Loucy (cell line): ENCODE data around the gene PFDN6.

ENCODE experiments used
- H2AFZ ChIP-seq: fragments of 200-600 bp; sonication (generic); 2 replicates; pipeline ENCODE4 v1.6.0; 2016; ENCODE audit warnings: antibody characterized with exemption, mild to moderate bottlenecking, low read length, moderate library complexity
- H3F3A ChIP-seq: fragments of 200-600 bp; 2 replicates; pipeline ENCODE4 v1.6.0; 2016; ENCODE audit warnings: antibody characterized with exemption, low read depth, mild to moderate bottlenecking
- H3K27me3 ChIP-seq: fragments of 200-600 bp; sonication (generic); 2 replicates; pipeline ENCODE4 v1.6.1; 2014; ENCODE audit warnings: low read length, mild to moderate bottlenecking; ENCODE audit not compliant: insufficient read depth, poor library complexity, severe bottlenecking
- H3K36me3 ChIP-seq: fragments of 200-600 bp; sonication (generic); 2 replicates; pipeline ENCODE4 v1.6.1; 2016; ENCODE audit warnings: low read length; ENCODE audit not compliant: insufficient read depth
- H3K4me1 ChIP-seq: fragments of 200-600 bp; sonication (generic); 2 replicates; pipeline ENCODE4 v1.5.1; 2014; ENCODE audit warnings: low read length, mild to moderate bottlenecking; ENCODE audit not compliant: insufficient read depth, poor library complexity, severe bottlenecking
- H3K4me2 ChIP-seq: fragments of 200-600 bp; sonication (generic); 2 replicates; pipeline ENCODE4 v1.6.0; 2014; ENCODE audit warnings: antibody characterized with exemption, low read length, low read depth, mild to moderate bottlenecking; ENCODE audit not compliant: poor library complexity, severe bottlenecking
- H3K4me3 ChIP-seq: fragments of 200-600 bp; sonication (generic); 2 replicates; pipeline ENCODE4 v1.5.1; 2014; ENCODE audit warnings: low read length, mild to moderate bottlenecking, mixed read lengths; ENCODE audit not compliant: poor library complexity, severe bottlenecking
- H3K79me2 ChIP-seq: fragments of 200-600 bp; sonication (generic); 2 replicates; pipeline ENCODE4 v1.6.1; 2014; ENCODE audit warnings: low read length; ENCODE audit not compliant: insufficient read depth
- H3K9ac ChIP-seq: fragments of 200-600 bp; sonication (generic); 2 replicates; pipeline ENCODE4 v1.6.0; 2014; ENCODE audit warnings: mild to moderate bottlenecking, low read depth, low read length, moderate library complexity; ENCODE audit not compliant: poor library complexity, severe bottlenecking
- H3K9me2 ChIP-seq: fragments of 200-600 bp; sonication (generic); replicated peaks from 2 replicates; pipeline ENCODE4 v1.6.1; 2016; ENCODE audit warnings: low read depth, low read length, mixed read lengths
- H3K9me3 ChIP-seq: fragments of 200-600 bp; sonication (generic); 2 replicates; pipeline ENCODE4 v1.6.1; 2014; ENCODE audit warnings: mild to moderate bottlenecking, antibody characterized with exemption, low read length, low read depth; ENCODE audit not compliant: insufficient read depth
- H4K20me1 ChIP-seq: fragments of 200-600 bp; sonication (generic); 2 replicates; pipeline ENCODE4 v1.6.0; 2014; ENCODE audit warnings: antibody characterized with exemption, low read length, mild to moderate bottlenecking; ENCODE audit not compliant: insufficient read depth, poor library complexity, severe bottlenecking
- EZH2phosphoT487 ChIP-seq: fragments of 200-600 bp; IDR thresholded peaks from 2 replicates; pipeline ENCODE4 v1.6.1; 2018; ENCODE audit warnings: antibody characterized with exemption, mild to moderate bottlenecking, moderate library complexity, borderline replicate concordance
- TF ChIP-seq, protein P1 (sequence below): fragments of 200-600 bp; sonication (generic); conservative IDR thresholded peaks from 2 replicates; pipeline ENCODE4 v1.5.1; 2014; ENCODE audit warnings: mild to moderate bottlenecking, antibody characterized with exemption, low read length

PFDN6 gene

DNA sequence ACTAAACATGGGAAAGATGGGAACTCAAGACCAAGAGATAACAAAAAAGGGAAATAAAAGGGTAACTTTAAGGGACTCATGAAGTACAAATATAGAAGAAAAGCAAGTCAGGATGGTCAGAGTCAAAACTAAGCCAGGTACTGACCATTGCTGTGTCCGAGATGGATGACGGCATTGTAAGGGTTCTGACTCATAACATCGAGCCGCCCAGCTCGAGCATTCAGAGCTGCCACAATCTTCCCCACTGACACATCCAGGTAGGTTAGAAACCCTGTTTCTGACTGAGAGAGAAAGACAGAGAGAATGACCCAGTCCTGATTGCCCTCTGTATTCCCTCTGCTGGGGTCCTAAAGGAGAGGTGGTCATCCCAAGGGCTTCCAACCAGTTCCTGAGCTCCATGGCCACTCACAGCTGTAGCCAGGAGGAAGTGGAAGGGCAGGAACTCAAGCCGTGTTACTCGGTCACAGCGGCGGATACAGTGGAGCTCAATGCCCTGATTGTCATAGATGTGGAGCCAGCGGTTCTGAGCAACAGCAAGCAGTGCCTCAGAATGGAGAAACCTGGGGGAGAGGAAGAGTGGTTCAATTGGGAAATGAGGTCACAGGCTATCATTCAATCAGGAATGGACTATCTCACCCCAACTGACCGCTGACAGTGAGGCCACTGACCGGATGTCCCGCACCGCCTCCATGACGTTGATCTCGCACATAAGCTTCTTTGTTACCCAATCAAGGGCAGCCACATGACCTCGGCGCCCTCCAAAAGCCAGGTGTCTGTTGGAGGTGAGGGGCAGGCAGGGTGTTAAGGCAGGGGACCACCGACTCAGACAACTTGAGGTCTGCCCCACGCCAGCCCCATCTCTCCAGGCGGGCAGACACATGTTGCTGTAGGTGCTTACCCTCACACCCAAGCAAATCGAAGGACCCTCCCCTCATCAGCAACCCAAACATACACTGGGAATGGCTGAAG, 2.2 kb upstream of the PFDN6 start:
- H3K4me1 ChIP-seq = peaks cover 17% of the 10 kb centered on the region
- no peaks in the 10 kb centered on the region for H3K27me3 ChIP-seq
- no peaks in the 10 kb centered on the region for H4K20me1 ChIP-seq
- no peaks in the 10 kb centered on the region for H3K9me3 ChIP-seq
- no peak overlapping the region for H2AFZ ChIP-seq
- peak overlapping the region; percentile 81 for H3K4me3 ChIP-seq
- H3K9me2 ChIP-seq = no peaks in the 10 kb centered on the region
- H3K4me2 ChIP-seq = peak overlapping the region; percentile 100
- peak overlapping the region; percentile 80 for H3K9ac ChIP-seq
- peaks cover 42% of the 10 kb centered on the region for H3K79me2 ChIP-seq
- no peak for TF ChIP-seq EZH2phosphoT487
- TF ChIP-seq, protein P1, sequence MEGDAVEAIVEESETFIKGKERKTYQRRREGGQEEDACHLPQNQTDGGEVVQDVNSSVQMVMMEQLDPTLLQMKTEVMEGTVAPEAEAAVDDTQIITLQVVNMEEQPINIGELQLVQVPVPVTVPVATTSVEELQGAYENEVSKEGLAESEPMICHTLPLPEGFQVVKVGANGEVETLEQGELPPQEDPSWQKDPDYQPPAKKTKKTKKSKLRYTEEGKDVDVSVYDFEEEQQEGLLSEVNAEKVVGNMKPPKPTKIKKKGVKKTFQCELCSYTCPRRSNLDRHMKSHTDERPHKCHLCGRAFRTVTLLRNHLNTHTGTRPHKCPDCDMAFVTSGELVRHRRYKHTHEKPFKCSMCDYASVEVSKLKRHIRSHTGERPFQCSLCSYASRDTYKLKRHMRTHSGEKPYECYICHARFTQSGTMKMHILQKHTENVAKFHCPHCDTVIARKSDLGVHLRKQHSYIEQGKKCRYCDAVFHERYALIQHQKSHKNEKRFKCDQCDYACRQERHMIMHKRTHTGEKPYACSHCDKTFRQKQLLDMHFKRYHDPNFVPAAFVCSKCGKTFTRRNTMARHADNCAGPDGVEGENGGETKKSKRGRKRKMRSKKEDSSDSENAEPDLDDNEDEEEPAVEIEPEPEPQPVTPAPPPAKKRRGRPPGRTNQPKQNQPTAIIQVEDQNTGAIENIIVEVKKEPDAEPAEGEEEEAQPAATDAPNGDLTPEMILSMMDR = no peak
- H3F3A ChIP-seq = no peaks in the 10 kb centered on the region
- H3K36me3 ChIP-seq = peaks cover 17% of the 10 kb centered on the region; the same call in 1 of the 2 replicates

DNA sequence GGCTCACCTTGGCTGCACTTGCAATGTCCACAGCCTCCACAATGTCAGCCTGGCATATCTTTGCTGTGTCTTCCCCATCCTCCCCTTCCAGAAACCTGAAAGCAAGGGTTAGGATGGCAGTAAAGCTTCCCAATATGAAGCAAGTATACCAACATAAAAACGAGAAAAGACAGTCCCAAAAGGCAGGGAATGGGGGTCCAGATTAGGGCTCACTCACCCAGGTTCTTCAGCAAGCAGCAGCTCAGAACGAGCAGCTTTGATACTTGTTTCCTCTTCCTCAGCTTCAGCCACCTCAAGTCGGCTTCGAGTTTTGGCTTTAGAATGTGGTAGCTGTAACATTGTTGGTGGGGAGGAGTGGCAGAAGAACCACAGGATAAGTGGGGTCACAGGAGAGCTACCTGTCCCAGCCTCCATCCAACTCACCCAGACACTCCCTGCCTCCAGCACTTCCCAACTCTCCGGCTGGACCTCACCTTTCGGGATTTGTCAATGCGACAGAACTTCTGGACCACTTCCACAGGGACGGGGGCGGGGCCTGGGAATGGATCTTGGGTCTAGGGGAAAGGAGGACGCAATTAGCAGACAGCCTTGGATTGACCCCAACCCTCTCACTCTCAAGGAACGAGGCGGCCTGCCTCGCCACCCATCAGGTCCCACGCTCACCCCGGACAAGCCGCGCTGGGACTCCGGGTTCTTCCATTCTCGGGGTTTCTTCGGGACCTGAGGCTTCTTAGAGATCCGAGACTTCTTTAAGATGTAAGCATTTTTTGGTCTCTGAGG, 1.1 kb upstream of the PFDN6 start:
- no peaks in the 10 kb centered on the region for H3K9me2 ChIP-seq
- peaks cover 42% of the 10 kb centered on the region for H3K79me2 ChIP-seq
- no peaks in the 10 kb centered on the region for H3K27me3 ChIP-seq
- H3K36me3 ChIP-seq = peaks cover 17% of the 10 kb centered on the region; the same call in 1 of the 2 replicates
- peak overlapping the region; percentile 81 for H3K4me3 ChIP-seq
- no peaks in the 10 kb centered on the region for H3F3A ChIP-seq
- H3K9ac ChIP-seq = peak overlapping the region; percentile 80
- H3K4me1 ChIP-seq = peaks cover 17% of the 10 kb centered on the region
- H3K9me3 ChIP-seq = no peaks in the 10 kb centered on the region
- H2AFZ ChIP-seq = peak overlapping the region; percentile 94
- TF ChIP-seq EZH2phosphoT487 = no peak
- TF ChIP-seq, protein P1 = no peak
- H3K4me2 ChIP-seq = peak overlapping the region; percentile 100
- no peaks in the 10 kb centered on the region for H4K20me1 ChIP-seq

DNA sequence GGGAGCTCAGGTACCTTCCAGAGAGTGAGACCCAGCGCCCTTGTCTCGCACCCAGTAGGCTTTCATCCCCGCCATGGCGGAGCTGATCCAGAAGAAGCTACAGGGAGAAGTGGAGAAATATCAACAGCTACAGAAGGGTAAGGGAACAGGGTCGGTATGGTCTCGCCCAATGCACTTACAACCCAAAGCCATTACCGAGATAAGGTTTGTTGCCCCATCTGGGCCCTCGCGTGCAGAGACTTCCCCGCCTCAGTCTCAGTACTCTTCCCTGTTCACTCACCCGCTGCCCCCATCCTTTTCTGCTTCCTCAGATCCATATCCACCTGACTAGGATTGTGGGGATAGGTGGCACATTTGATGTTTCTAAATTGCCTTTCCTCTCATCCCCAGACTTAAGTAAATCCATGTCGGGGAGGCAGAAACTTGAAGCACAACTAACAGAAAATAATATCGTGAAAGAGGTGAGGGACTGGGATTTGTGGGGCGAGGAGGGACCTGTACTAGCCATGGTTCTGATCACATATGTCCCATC, 449 bp downstream of the PFDN6 start:
- Histone ChIP-seq H3K27me3 (no peaks in the 10 kb centered on the region), H2AFZ (peak overlapping the region; percentile 94; the same call in 1 of the 2 replicates), H3K4me3 (peak overlapping the region; percentile 81), H3K4me1 (peaks cover 17% of the 10 kb centered on the region), H4K20me1 (no peaks in the 10 kb centered on the region), H3K9me2 (no peaks in the 10 kb centered on the region), H3K79me2 (peaks cover 42% of the 10 kb centered on the region), H3K4me2 (peak overlapping the region; percentile 100), H3K36me3 (peaks cover 17% of the 10 kb centered on the region; the same call in 1 of the 2 replicates), H3K9ac (peak overlapping the region; percentile 80), H3K9me3 (no peaks in the 10 kb centered on the region), H3F3A (no peaks in the 10 kb centered on the region)
- TF ChIP-seq EZH2phosphoT487 = no peak
- TF ChIP-seq, protein P1 = no peak
